Testis (tissue), 5 donors: ENCODE measurements around the gene NXF2B. TPM values are rescaled to one million over a fixed set of nuclear protein-coding genes. Genes with fewer than 3 reads are reported as not detected.
"Not testable (repeated sequence)": the region's sequence is repeated elsewhere in the genome, so short reads cannot be mapped to it uniquely, and the experiment has no call there.

Experiments used
- DNase-seq: peaks from one replicate; pipeline ENCODE4 v3.0.0-alpha.2; 2019
- H3K27ac ChIP-seq, 2 donors: fragments of 200-600 bp; sonication (generic); one replicate each; pipeline ENCODE4 v1.5.1; 2019
- H3K27me3 ChIP-seq: fragments of 200-600 bp; sonication (generic); one replicate; pipeline ENCODE4 v1.5.1; 2019
- H3K36me3 ChIP-seq: fragments of 200-600 bp; sonication (generic); one replicate; pipeline ENCODE4 v1.5.1; 2017; ENCODE audit warnings: low read depth; ENCODE audit errors: missing control alignments
- H3K4me1 ChIP-seq: fragments of 200-600 bp; sonication (generic); one replicate; pipeline ENCODE4 v1.5.1; 2019
- H3K4me3 ChIP-seq, 2 donors: fragments of 200-600 bp; sonication (generic); one replicate each; pipeline ENCODE4 v1.5.1; 2017 to 2019
- H3K9me3 ChIP-seq: fragments of 200-600 bp; sonication (generic); one replicate; pipeline ENCODE4 v1.5.1; 2017
- CTCF ChIP-seq, 3 experiments: fragments of 450-650 bp in 2 of 3; fragments of 200-600 bp in 1 of 3; sonication (generic) in 1 of 3; IDR thresholded peaks; one replicate each; pipeline ENCODE4 v1.5.1; 2016 to 2019; ENCODE audit warnings: antibody characterized with exemption in 3 of 3, mild to moderate bottlenecking in 2 of 3, moderate library complexity in 1 of 3
- POLR2A ChIP-seq: fragments of 450-650 bp; IDR thresholded peaks from one replicate; pipeline ENCODE4 v1.6.1; 2017; ENCODE audit warnings: antibody characterized with exemption, mild to moderate bottlenecking, moderate library complexity
- WGBS, 2 donors: methylation state at CpG; one replicate each; pipeline ENCODE4 v1.1.5; 2018; 5-methylcytosine and 5-hydroxymethylcytosine counted together
- intact Hi-C: fragments of 100-400 bp; cut with DNase I; formaldehyde crosslinking; loops from one replicate; pipeline ENCODE4 v1.15.1; 2023; ENCODE audit warnings: low total_unique reads
- long read RNA-seq, 2 donors: transcript quantifications; one replicate each; lab custom pipeline, GENCODE V29; 2026
- polyA plus RNA-seq: library from polyadenylated mRNA; stranded (reverse); fragments of 350-450 nt; fragmentation: Illumina TruSeq; extraction: RNeasy Lipid Tissue Mini Kit (QIAGEN cat#74804); gene quantifications from one replicate; pipeline ENCODE4 v1.2.3, GENCODE V29; 2014; ENCODE audit warnings: low read depth, low replicate concordance; ENCODE audit not compliant: insufficient read depth
- total RNA-seq, 2 donors: library from RNA; depleted of rRNA; stranded (reverse); fragments of >200 nt; gene quantifications; one replicate each; pipeline ENCODE4 v1.2.3, GENCODE V29; 2016

Gene NXF2B, protein sequence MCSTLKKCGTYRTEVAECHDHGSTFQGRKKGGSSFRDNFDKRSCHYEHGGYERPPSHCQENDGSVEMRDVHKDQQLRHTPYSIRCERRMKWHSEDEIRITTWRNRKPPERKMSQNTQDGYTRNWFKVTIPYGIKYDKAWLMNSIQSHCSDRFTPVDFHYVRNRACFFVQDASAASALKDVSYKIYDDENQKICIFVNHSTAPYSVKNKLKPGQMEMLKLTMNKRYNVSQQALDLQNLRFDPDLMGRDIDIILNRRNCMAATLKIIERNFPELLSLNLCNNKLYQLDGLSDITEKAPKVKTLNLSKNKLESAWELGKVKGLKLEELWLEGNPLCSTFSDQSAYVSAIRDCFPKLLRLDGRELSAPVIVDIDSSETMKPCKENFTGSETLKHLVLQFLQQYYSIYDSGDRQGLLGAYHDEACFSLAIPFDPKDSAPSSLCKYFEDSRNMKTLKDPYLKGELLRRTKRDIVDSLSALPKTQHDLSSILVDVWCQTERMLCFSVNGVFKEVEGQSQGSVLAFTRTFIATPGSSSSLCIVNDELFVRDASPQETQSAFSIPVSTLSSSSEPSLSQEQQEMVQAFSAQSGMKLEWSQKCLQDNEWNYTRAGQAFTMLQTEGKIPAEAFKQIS
- total RNA-seq (10 to 100 TPM in 1 of 2 donors, 1 to 10 TPM in 1; 4.1 to 11.3 TPM), polyA plus RNA-seq (6.3 TPM)
- long read RNA-seq, donor 1, result 0 reads
- long read RNA-seq, donor 2, partial matches to known transcripts, result 0 of 1 reads
- long read RNA-seq, donor 2, other reads (novel, unspliced or antisense), result 0 of 1 reads

GRCh38 chrX:102439908-102440307, at the start of gene NXF2B:
Gene NXF2B, minus strand, starts transcription at chrX:102440008. Its CDS starts 59,972 bp downstream, at chrX:102380036.
- H3K9me3 ChIP-seq, H3K4me3 ChIP-seq, intact Hi-C loops, DNase-seq, H3K4me1 ChIP-seq, H3K27ac ChIP-seq, H3K36me3 ChIP-seq, H3K27me3 ChIP-seq: not testable (repeated sequence)
- WGBS, 2 donors, result no CpG with 5 or more reads among the region's 11 CpGs

DNA sequence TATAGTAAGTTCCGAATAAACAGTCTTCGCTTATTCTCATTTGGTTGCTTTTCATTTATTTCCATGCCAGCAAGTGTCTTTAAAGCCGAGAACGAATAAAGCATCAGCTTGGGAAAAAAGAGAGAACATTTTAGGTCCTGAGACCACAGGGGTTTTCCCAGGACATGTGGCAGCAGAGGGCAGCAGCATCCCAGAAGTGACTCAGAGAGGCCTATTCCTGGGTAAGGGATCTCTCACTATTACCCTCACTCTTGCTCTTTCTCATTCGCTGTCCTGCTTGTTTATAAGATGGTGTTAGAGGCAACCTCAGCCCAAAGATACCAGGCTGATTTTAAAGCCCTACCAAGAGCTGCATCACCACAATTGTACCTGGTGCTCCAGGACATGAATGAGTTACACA, 39.0 kb upstream of the NXF2B start:
- H3K36me3 ChIP-seq, DNase-seq, H3K4me1 ChIP-seq, intact Hi-C loops, H3K9me3 ChIP-seq, H3K4me3 ChIP-seq, H3K27ac ChIP-seq, H3K27me3 ChIP-seq: not testable (repeated sequence)
- WGBS, 2 donors, result no CpG with 5 or more reads among the region's 5 CpGs

DNA sequence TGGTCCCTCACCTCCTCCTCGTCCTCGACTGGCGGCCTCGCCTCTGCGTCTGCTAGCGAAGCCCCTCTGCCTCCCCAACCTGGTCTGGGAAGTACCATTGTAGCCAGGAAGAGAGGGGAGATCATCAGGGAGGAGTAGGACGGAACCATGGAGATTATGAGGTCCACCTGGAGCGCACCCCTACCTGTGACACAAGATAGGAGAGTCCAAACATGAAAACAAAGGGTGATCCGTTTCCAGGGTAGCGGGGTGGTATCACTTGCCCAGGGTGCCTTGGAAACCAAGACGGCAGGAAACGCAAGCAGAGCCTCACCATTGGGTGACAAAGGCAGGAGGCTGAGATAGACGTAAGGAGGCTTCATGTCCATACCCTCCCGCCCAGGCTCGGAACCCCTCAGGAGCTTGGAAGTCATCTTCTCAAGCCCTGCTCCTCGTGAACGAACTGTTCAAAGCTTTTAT, 32.0 kb upstream of the NXF2B start, which contains the start of gene TCP11X2:
TSS of gene TCP11X2 (minus strand) at position 51 of the 459 bp plus-strand sequence.
- H3K36me3 ChIP-seq, H3K27ac ChIP-seq, DNase-seq, intact Hi-C loops, H3K9me3 ChIP-seq, H3K4me3 ChIP-seq, H3K27me3 ChIP-seq, H3K4me1 ChIP-seq: not testable (repeated sequence)
- WGBS, 2 donors, result 55% methylated on average over 5 of the region's 17 CpGs; no CpG with 5 or more reads in 1 of the 2 donors

DNA sequence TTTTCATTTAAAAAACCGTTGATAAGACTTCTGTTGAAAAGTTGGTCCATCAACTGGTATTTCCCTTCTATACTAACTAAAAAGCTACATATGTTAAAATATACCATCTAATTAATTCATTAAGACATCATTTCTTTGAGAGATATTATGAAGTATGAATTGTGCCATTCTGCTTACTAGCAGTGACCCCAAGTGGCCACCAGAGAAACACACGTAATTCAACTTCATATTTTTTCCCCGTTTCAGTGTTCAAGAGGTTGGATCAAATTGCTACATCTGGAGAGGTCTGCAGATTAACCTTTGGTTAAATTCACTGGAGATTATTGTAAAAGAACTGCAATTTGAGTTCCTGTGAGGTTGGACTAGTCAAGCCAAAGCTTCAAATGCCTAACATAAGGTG, 30.4 kb upstream of the NXF2B start:
- H3K27ac ChIP-seq, H3K9me3 ChIP-seq, DNase-seq, H3K36me3 ChIP-seq, H3K27me3 ChIP-seq, intact Hi-C loops, H3K4me3 ChIP-seq, H3K4me1 ChIP-seq: not testable (repeated sequence)
- WGBS, 2 donors, result no CpG with 5 or more reads among the region's 3 CpGs

DNA sequence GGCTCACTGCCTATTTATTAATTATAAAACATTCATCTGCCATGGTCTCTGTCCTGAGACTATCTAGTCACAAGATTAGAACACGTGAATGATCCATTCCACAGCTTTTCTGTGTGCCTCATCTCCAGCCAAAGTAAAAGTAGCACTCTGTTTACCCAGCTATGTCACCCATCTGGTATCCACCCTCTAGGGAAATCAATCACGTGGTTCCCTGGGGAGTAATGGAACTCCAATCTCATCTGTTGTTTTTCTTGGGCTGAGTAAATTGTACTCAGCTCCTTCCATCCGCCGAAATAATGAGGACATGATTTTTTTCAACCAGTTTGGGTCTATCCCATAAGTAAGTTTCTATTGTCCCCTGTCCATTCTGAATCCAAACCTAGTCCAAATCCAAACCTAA, 18.8 kb upstream of the NXF2B start:
- H3K9me3 ChIP-seq, H3K36me3 ChIP-seq, DNase-seq, intact Hi-C loops, H3K4me1 ChIP-seq, H3K4me3 ChIP-seq, H3K27ac ChIP-seq, H3K27me3 ChIP-seq: not testable (repeated sequence)
- WGBS, 2 donors, result no CpG with 5 or more reads among the region's 4 CpGs

GRCh38 chrX:102414493-102414892, 25.3 kb downstream of the NXF2B start:
- H3K4me1 ChIP-seq, H3K27ac ChIP-seq, H3K27me3 ChIP-seq, H3K9me3 ChIP-seq, DNase-seq, H3K36me3 ChIP-seq, intact Hi-C loops, H3K4me3 ChIP-seq: not testable (repeated sequence)
- no CpG with 5 or more reads among the region's 4 CpGs for WGBS, 2 donors

- H3K4me1 ChIP-seq, result no peaks in the 10 kb centered on the region
- 23 to 44% methylated on average over 2 to 3 of the region's 3 CpGs for WGBS, 2 donors
Observed at GRCh38 chrX:102345916-102346315, 93.9 kb downstream of the NXF2B start.

More at GRCh38 chrX:102345916-102346315, 93.9 kb downstream of the NXF2B start:
- intact Hi-C loops, result no loop called here
- Histone ChIP-seq H3K27me3 (no peaks in the 10 kb centered on the region), H3K27ac (no peak overlapping the region), H3K4me3 (no peak overlapping the region), H3K9me3 (no peaks in the 10 kb centered on the region), H3K36me3 (no peaks in the 10 kb centered on the region)
- TF ChIP-seq POLR2A (no peak), CTCF (IDR thresholded peaks at IDR 0.05) (peak; percentile 43 to 67 (median 46))
- DNase-seq, result peak; percentile 80
